Measurements from ENCODE around the gene UBE2U.

UBE2U gene, protein sequence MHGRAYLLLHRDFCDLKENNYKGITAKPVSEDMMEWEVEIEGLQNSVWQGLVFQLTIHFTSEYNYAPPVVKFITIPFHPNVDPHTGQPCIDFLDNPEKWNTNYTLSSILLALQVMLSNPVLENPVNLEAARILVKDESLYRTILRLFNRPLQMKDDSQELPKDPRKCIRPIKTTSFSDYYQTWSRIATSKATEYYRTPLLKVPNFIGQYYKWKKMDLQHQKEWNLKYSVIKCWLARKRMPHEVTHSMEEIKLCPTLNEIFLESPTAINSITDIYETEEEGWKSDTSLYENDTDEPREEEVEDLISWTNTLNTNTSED

DNA sequence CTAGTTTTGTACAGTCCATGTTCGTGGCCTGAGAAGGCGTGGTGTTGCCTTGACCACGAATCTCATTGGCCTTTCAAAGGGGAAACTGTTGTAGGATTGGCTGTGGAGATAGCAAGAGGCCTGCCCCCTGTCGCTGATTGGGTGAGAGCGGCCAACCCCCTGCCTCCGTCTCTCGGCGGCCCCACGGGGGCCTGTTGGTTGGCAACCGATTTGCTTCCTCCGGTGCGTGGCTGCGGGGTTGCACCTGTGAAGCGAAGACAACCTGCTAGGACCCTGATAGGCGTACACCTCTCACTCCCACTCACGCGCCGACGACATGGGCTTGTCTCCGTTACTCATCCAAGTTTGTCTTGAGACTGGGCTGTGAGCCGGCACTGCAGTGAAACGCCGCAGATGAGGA, at the start of gene UBE2U:
UBE2U (plus strand) TSS at position 204 of the 400 bp plus-strand sequence. CDS start 428 bp downstream, outside the sequence.
- FAIRE-seq = no peak

DNA sequence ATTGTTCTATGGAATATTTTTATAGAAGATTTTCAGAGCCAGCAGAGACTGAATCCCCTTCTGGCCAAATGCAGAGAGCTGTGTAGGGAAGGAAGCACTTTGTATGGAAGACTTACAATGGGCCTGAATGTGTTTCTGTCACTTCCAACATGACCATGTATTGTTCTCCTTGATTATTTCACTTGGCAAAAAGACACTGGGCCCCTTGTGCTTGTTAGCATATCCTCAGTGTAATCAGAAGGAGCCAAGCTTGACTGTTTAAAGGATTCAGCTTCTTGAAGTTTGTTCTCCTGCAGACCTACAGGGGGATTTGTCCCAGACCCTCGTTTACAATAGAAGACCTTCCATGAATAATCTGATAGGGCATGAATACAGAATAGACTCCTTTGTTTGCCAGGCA, 48.1 kb upstream of the UBE2U start:
- FAIRE-seq = no peak

DNA sequence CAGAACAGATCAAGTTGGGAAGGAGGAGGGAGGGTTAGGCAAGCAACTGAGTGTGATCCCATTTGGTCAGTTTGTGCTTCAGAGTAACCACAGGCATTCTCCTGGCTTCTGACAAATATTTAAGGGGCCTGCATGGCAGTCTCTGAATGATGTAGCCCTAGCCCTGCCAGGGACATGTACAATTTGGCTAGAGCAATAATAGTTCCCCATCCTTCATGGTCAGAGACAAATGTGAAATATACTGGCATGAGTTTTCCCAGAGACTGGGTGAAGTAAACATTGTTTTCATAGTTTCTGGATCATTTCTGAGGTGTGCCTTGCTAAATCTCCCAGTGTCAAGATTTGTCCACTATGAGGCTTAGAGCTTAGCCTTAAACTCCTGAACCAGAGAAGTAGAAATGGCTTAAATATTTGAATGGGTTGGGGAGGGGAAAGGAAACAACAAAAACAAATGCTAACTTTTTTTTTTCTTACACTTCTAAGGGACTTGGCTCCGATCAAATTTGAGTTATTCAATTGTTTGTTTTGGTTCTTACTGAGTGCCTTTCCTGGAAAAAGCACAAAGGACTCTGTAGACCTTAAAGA, 42.0 kb upstream of the UBE2U start:
- FAIRE-seq = no peak

DNA sequence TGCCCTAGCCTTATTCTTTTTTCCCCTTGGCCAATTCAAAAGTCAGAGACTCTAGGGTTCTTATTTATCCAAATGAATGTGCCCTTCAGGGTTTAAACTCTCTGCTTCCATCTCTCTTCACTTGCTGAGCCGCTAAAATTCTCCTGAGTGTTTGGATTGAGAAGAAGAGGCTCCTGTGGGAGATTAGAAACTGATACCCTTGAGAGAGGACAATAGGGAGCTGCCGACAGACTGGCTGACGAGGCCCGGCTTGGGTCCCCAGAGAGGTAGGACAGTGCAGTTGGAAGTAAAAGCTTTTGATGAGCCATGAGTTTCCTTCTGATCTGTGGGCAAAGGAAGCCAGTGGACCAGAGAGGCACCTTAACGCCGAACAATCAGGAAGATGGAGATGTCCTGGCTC, 41.3 kb upstream of the UBE2U start:
- no peak for FAIRE-seq

DNA sequence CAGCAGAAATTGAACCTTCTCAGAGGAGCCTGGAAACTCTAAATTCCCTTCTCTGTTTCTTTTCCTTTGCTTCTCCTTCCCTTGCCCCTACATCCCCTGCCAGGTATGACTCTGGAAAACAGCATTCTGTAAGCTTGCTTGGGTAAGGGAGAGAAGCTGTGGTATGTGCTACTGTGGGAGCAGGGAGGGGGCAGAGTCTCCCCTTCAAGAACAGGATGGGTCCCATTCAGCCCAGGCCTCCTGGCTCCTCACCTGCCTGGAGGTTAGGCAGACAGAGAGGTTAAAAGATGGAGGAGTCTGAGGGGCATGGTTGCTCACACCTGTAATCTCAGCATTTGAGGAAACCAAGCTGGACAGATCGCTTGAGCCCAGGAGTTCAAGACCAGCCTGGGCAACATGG, 40.6 kb upstream of the UBE2U start:
- no peak for FAIRE-seq

DNA sequence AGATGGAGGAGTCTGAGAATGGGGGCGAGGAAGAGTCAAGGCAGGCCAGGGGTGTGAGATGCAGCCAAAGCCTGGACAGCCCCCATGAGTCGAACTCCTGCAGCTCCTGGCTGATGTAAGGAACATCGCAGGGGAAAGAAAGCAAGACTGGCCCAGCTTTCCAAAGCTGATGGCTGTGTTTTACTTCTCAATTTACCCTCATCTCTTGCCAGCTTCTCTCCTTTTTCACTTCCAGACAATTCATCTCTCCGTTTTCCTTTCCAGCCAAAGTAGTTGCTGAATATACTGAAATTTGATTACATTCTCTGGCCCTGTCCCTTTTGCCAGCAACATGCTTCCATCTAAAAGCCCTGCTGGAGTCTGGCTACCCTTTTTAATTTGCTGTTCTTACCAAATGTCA, 40.0 kb upstream of the UBE2U start:
- FAIRE-seq = no peak

DNA sequence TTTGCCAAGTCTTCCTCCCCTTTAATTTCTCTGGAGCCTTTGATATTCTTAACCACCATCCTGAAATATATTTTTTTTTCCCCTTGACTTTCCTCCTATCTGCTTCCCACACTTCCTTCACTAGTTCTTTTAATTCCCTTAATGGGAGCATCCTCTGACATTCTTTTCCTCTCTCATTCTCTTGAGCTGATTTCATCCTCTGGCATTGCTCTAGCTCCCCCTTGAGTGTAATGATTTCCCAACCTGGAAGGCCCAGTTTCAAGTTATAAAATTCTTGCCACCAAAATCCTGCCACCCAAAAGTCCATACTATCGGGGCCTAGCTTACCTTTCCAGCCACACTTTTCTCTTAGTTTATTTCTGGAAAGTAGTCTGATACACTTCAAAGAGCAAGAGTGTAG, 39.5 kb upstream of the UBE2U start:
- no peak for FAIRE-seq

DNA sequence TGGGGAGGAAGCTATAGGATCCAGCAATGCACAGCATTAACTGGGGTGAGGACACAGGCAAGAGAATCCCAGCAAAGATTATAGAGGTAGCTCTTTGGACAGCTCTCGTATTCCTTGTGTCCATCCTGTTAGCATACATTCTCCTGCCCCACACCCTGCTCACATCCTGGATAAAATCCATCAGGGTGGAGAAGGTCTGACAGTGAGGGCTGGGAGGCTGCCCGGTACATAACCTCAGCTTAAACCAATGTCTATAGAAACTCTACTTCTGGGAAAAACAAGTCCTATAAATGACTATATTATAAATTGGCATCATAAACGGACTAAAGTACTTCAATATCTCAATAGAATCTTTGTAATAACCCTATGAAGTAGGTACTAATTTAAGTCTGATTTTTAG, 36.8 kb upstream of the UBE2U start:
- no peak for FAIRE-seq

DNA sequence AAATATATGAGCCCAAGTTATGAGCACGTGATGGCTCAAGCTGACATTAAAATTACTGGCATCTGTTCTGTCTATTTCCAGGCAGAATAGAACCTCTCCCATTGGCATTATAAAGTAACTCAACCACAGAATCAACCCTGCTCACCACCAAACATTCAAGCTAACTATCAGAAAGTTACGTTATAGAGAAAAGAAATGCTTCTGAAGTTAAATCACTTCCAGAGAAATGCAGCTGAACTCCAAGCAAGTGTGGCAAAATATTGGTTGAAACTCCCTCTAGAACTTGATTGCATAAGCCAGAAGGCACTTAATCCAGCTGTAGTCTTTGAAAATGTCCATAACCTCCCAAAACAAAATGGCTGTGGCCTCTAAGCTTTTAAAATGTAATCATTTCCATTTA, 36.2 kb upstream of the UBE2U start:
- no peak for FAIRE-seq

DNA sequence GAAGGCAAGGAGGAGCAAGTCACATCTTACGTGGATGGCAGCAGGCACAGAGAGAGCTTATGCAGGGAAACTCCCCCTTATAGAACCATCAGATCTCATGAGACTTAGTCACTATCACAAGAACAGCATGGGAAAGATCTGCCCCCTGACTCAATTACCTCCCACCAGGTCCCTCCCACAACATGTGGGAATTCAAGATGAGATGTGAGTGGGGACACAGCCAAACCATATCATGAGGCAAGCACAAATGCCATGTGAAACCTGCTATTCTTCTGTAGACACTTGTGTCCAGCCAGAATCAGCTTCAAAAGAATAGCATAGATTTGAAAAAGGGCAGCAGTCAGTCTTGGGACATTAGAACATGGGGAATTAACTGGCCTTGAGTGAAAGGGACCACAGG, 32.2 kb upstream of the UBE2U start:
- FAIRE-seq = no peak

DNA sequence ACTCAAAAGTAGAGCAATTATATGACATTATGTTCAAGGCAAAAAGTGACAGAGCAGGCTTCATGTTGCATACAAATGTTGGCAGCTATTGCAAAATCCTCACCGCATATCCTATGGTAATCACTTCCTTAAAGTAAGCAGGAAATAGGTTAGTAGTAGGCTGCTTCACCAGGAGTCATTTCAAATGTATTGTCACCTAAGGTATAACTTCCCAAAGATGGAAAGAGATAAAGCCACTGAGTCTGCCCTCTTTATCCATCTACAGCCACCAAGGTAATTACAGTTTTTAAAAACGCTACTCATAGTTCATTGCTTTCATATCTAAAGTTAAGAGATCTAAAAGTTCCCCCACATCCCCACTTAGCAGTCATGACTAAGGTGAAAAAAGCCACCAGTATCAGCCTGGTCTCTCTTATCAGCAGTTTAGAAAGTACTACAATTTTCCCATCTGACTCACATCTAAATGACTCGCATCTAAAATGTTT, 31.6 kb upstream of the UBE2U start:
- FAIRE-seq = no peak

DNA sequence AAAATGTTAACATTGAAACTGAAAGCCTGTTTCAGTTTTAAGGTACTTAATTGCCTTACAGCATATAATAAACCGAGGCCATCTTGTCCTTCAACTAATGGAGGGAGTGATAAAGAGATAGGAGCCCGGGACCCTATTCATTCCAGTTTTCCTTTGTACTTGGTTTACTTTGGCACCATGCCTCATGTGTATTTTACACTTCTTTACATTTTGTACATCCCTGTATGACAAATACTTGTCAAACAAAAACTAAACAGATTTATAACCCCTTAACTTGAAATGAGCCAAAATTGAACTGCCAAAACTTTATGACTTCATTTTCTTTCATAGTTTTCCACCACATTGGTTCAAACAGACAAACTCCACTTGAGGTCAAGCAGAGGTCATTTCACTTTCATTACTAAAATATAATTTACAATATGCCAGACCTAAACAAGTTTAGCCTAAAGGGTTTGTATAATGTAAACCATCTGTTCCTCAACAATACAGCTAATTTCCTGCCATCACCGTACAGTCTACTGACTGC, 30.9 kb upstream of the UBE2U start:
- FAIRE-seq = no peak

DNA sequence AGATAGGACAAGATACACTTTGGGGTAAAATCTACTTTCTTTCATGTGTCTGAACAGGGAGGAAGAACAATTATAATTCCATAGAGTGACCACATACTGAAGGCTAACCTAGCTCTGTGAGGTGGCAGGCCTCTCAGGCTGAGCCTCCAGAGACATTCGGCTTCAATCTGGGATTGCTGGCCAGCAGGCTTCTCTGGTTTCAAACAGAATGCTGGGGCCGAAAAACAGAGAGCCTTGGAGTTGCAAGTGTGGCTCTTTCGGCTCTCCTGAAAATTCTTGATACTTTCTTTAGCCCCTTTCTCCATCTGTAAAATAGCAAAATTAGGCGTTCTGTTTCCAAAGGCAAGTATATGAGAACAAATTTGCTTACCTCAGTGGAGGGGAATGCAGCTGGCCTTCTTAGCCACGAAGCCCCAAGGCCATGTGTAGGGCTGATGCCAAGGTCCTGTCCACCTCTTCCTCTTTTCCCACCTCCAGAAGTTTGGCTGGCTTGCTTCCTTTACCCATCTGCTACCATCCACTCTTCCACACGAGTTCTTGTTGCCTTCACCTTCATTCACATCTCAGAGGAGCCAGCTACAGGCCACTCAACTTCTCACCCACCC, 30.0 kb upstream of the UBE2U start:
- FAIRE-seq = no peak

DNA sequence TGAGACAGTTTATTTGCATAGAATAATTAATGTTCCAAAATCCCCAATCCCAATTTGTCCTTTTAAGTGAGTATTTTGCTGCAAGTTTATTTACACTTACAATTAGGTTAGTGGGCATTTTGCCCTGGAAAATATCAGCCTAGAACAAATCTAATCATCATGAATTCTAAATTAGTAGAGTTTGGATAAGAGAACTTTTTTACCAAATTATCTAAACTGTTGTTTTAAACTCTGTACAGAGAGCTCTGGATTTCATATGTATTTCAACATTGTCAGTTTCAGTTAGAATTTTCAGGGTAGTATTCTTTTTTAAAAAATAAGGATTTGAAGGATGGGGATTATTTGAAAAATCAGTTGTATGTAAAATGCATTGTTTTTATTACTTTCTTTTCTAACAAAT, 27.8 kb upstream of the UBE2U start:
- FAIRE-seq = no peak

DNA sequence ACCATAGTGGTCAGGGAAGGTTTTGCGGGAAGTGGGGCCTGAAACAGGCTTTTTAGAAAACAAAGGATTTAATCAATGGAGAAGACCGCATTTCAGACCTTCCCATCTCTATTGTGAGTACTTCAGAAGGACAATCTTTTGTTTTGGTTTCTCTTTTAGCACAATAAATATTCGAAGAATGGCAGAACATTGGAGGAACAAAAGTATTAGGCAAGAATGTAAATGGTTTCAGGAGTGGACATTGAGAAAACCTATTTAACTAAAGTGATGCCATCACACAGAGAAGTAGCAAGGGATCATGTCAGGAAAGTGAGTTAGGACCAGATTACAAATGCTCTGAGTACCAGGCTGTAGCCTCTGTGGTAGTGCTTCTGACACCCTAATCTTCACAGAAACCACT, 26.8 kb upstream of the UBE2U start:
- FAIRE-seq = no peak

DNA sequence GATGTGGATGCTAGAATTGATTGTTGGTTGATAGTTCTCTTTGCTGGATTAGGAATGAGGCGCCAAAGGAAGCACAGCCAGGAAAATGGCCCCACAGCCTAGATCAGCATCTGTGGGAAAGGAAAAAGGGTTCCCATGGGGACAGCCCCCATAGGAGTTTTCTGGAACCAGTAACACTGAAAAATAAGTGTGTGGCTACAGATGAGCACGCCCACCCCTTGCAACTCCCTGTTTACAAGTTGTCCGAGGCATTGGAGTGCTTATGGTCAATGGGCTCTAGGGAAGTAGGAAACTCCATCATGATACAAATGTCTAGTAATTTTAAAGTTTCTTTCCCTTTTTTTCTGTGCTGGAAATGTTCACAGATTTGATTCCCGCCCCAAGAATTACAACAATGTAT, 23.8 kb upstream of the UBE2U start:
- FAIRE-seq = no peak

DNA sequence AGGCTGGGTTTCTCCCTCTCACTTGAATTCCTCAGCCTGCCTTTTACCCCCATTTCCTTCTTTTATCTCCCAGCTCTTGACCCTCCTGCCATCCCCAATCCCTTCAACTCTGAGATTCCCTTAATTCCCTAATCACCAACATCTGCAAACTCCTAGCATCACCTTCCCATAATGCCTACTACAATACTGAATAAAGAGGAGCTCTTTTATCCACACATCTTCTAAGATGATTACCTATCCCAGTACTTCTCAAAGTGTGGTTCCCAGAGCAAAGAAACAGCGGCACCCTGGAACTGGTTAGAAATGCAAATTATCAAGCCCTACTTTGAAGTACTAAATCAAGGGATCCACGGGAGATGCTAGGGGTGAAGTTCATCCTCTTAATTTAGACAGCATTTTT, 21.2 kb upstream of the UBE2U start:
- no peak for FAIRE-seq

DNA sequence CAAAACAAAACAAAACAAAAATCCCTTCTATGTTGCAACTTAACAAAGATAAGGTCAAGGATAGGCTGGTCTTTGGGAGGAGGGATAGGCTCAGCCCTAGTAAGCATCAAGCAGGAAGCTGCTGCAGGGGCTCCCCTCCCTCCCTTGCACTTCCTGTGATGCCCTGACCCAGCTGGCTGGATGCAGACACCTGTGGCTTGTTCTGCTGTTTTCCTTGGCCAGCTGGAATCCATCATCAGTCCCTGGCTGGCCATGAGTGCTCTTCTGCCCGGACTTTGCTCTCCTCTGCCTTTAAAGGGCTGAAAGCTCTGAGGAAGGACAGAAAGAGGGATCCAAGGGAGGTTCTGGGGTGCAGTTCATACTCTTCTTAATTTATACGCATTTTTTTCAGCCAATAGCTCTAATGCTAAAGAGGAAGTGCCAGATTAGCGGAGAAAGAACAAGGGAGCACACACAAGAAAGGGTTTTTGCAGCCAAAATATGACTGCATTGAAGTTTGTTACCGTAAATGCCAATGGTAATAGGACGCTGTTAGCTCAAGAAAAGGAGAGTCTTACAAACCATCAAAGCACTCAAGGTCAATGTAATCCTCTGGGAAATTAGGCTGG, 19.9 kb upstream of the UBE2U start:
- no peak for FAIRE-seq

DNA sequence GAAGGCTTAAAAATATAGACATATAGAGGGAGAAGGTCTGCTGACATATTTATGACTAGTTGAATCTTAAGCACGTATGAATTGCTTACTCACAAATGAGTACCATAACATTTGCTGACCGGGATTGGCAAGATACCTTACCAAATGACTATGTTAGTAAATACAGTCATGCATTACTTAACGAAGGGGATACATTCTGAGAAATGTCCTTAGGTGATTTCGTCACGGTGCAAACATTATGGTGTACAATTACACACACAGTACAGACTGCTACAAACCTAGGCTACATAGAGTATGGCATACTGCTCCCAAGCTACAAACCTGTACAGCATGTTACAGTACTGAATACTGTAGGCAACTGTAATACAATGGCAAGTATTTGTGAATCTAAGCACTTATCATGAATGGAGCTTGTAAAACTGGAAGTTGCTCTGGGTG, 19.4 kb upstream of the UBE2U start:
- FAIRE-seq = no peak

DNA sequence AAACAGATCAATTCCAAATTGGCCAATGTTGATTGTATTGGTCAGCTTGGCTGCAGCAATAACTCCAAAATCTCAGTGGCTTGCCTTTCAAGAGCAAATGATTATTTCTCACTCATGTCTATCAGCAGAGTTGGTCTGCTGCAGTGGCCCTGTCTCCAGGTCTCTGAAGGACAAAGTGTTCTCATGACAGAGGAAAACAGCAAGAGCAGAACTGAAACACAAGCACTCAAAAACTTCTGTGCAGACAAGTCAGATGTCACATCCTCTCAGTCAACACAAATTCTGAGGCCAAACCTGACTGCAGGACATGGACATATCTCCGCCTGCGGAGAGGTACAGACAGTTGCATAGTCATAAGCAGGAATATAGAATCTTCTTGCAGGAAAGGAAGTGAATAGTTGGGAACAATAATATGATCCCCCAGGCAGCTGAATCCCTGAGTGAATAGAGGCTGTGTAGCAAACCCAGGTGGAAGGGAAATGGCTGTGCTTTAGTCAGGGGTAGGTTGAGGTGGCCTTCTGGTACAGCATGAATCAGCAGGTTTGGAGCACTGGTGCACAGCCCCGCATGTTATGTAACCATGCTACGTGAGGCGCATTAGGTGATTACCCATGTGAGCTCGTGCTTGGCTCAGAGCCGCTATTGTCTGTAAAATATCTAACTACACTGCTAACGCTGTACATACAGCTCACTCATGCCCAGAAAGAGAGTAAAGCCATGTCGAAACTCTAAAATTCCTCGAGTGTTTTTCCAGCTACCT, 17.1 kb upstream of the UBE2U start:
- FAIRE-seq = no peak

DNA sequence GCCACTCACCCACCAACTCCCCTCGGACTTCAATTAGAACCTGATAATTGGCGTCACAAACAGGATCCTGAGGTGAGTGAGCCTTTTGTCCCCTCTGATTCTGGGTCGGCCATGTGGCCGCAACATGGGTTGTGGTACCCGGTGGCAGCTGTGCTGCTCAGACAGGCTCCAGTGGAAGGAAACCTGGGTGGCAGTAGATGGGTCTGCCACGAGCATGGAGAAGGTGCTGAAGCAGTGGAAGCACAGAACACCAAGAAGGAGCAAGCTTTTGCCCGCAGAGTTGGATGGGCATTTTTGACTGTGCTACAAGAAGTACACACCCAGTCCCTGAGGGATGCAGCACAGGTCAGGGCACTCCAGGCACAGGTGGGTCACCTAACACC, 16.5 kb upstream of the UBE2U start:
- FAIRE-seq = no peak

DNA sequence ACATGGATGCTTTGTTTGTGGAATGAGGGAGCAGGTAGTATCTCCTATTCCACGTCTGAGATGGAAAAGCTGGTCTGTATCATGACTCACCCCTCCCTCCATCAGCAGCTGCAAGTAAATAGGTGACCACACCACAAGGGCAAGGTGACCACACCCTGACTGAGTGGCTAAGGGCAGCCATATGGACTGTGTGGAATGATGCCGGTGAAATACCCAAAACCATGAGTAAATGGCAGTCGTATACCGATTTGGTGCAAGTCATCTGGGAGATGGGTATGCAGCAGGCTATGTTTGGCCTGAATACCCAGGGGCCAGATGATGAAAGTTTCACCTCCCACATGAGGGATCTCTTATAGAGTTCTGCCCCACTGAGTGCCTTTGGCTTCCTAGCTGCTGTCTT, 15.8 kb upstream of the UBE2U start:
- no peak for FAIRE-seq

DNA sequence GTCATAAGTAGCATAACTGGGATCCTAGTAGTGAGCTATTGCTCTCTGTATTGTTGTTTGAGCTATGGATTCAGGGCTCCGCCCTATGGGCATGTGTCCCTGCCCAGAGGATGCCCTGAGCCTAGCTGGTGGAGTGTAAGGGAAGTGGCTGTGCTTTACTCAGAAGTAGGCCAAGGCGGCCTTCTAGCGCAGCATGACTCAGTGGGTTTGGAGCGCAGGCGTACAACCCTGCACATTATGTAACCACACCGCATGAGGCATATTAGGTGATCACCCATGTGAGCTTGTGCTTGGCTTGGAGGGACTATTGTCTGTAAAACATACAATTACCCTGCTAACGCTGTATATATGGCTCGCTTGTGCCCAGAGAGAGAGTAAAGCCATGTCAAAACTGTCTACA, 11.1 kb upstream of the UBE2U start:
- no peak for FAIRE-seq

Measured in TTC549 (cell line).